Activated effector memory CD4-positive, alpha-beta T cell treated with Interleukin-2 at 50 U/mL for 16 hours (primary cell): ENCODE results near the gene PRAMEF5.
"Not testable (repeated sequence)": the region's sequence is repeated elsewhere in the genome, so short reads cannot be mapped to it uniquely, and the experiment has no call there.

Experiments
- DNase-seq: peaks from one replicate; pipeline ENCODE4 v3.0.0-alpha.2; 2020

The PRAMEF5 gene

GRCh38 chr1:13253898-13254297, at the start of gene PRAMEF5:
Gene PRAMEF5 (plus strand): TSS chr1:13254198. CDS start chr1:13259269, 5,071 bp downstream.
- DNase-seq = not testable (repeated sequence)

- not testable (repeated sequence) for DNase-seq
Observed at GRCh38 chr1:13208712-13209111, 45.3 kb upstream of the PRAMEF5 start.

GRCh38 chr1:13216619-13217018, 37.4 kb upstream of the PRAMEF5 start:
- not testable (repeated sequence) for DNase-seq

GRCh38 chr1:13219203-13219602, 34.8 kb upstream of the PRAMEF5 start:
- DNase-seq = not testable (repeated sequence)

GRCh38 chr1:13222788-13223187, 31.2 kb upstream of the PRAMEF5 start:
- DNase-seq = not testable (repeated sequence)

GRCh38 chr1:13224480-13225060, 29.4 kb upstream of the PRAMEF5 start:
- no peak for DNase-seq

GRCh38 chr1:13225675-13226204, 28.3 kb upstream of the PRAMEF5 start, which contains the start of gene PRAMEF18:
Gene PRAMEF18 (minus strand): TSS chr1:13226154. CDS start chr1:13226106, 48 bp downstream.
- not testable (repeated sequence) for DNase-seq

- not testable (repeated sequence) for DNase-seq
Observed at GRCh38 chr1:13227271-13228055, 26.5 kb upstream of the PRAMEF5 start.

GRCh38 chr1:13228343-13228781, 25.6 kb upstream of the PRAMEF5 start:
- no peak for DNase-seq

- not testable (repeated sequence) for DNase-seq
Observed at GRCh38 chr1:13230096-13230495, 23.9 kb upstream of the PRAMEF5 start.

- not testable (repeated sequence) for DNase-seq
Observed at GRCh38 chr1:13230601-13231000, 23.4 kb upstream of the PRAMEF5 start.

- DNase-seq = not testable (repeated sequence)
Observed at GRCh38 chr1:13231061-13231750, 22.8 kb upstream of the PRAMEF5 start.

- not testable (repeated sequence) for DNase-seq
Observed at GRCh38 chr1:13232056-13232455, 21.9 kb upstream of the PRAMEF5 start.

GRCh38 chr1:13234057-13234456, 19.9 kb upstream of the PRAMEF5 start:
- DNase-seq = not testable (repeated sequence)

GRCh38 chr1:13237572-13237971, 16.4 kb upstream of the PRAMEF5 start:
- DNase-seq = not testable (repeated sequence)

GRCh38 chr1:13239633-13240032, 14.4 kb upstream of the PRAMEF5 start:
- DNase-seq = not testable (repeated sequence)

GRCh38 chr1:13243536-13244263, 10.3 kb upstream of the PRAMEF5 start:
- not testable (repeated sequence) for DNase-seq

GRCh38 chr1:13245841-13246553, 8.0 kb upstream of the PRAMEF5 start:
- not testable (repeated sequence) for DNase-seq

- DNase-seq = not testable (repeated sequence)
Observed at GRCh38 chr1:13246554-13246871, 7.5 kb upstream of the PRAMEF5 start.

GRCh38 chr1:13247122-13247521, 6.9 kb upstream of the PRAMEF5 start:
- not testable (repeated sequence) for DNase-seq

GRCh38 chr1:13265124-13265523, 11.1 kb downstream of the PRAMEF5 start:
- not testable (repeated sequence) for DNase-seq

- not testable (repeated sequence) for DNase-seq
Observed at GRCh38 chr1:13277016-13277415, 23.0 kb downstream of the PRAMEF5 start.
